ENCODE results near the gene RNF220. TPM values are rescaled to one million over a fixed set of nuclear protein-coding genes. Genes with fewer than 3 reads are reported as not detected.
A peak's percentile ranks its signal among the peaks of the same experiment; 100 is the strongest.

Gene RNF220
- total and polyA plus RNA-seq, 9 of the 15 experiments (the other 6 are each of a cell fraction or from before 2014, with no cell fraction given): 5.1 to 117 (median 66.9) TPM

DNA sequence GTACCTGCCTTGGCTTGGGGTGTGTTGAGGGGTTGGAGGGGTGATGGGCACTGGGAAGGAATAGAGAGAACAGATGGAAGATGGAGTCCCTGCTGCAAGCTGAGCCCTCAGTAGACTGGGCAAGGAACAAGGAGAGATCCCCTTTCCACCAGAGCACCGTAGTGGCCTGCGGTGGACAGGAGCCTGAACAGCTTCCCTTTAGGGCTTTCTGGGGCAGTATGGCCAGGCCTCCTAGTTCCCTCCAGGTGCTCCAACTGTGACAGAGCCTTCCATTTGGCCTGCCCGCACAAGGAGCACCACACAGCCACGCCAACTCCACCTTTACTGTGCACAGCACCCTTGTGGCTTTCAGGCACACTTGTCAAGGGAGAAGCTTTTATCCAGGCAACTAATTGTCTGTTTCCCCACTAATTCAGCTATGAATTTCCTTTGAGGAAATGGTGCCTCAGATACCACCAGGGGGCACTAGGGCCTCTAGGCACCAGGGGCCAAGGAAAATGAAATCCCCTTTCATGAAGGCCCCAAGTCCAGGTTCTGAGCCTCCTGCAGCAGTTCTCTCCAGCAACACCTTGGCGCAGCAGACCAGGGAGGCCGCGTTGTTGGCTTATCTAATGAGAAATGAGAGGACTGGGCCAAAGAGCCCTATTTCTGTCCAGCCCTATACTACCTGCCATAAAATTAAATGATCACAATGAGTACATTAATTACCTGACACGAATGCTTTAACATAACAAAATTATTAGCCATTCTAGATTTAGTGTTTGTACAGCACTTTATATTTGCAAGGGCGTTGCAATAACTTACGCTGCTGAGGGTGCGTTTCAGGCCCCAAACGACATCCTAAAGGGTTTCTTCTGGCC is 26.9 kb upstream of the RNF220 start (continued):
- TF ChIP-seq, protein P1, sequence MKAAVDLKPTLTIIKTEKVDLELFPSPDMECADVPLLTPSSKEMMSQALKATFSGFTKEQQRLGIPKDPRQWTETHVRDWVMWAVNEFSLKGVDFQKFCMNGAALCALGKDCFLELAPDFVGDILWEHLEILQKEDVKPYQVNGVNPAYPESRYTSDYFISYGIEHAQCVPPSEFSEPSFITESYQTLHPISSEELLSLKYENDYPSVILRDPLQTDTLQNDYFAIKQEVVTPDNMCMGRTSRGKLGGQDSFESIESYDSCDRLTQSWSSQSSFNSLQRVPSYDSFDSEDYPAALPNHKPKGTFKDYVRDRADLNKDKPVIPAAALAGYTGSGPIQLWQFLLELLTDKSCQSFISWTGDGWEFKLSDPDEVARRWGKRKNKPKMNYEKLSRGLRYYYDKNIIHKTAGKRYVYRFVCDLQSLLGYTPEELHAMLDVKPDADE (conservative IDR thresholded peaks at IDR 0.05; ENCODE audit: control insufficient read depth, low read depth, low read length): no peak
- TF ChIP-seq ZZZ3 (IDR thresholded peaks at IDR 0.05): no peak
- no peak for TF ChIP-seq HDAC3 (IDR thresholded peaks at IDR 0.05; ENCODE audit: borderline replicate concordance, partially characterized antibody)
- no peak for TF ChIP-seq GATA2 (CRISPR knock-in tag; IDR thresholded peaks at IDR 0.05)
- TF ChIP-seq ZNF436 (CRISPR knock-in tag; IDR thresholded peaks at IDR 0.05): no peak
- TF ChIP-seq, protein P2, sequence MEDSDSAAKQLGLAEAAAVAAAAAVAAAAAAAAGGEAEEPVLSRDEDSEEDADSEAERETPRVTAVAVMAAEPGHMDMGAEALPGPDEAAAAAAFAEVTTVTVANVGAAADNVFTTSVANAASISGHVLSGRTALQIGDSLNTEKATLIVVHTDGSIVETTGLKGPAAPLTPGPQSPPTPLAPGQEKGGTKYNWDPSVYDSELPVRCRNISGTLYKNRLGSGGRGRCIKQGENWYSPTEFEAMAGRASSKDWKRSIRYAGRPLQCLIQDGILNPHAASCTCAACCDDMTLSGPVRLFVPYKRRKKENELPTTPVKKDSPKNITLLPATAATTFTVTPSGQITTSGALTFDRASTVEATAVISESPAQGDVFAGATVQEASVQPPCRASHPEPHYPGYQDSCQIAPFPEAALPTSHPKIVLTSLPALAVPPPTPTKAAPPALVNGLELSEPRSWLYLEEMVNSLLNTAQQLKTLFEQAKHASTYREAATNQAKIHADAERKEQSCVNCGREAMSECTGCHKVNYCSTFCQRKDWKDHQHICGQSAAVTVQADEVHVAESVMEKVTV (CRISPR knock-in tag; IDR thresholded peaks at IDR 0.05): peak; percentile 77
- TF ChIP-seq RAD21 (CRISPR knock-in tag; conservative IDR thresholded peaks at IDR 0.05 in 1 of 2, IDR thresholded peaks at IDR 0.05 in 1 of 2): peak; percentile 83 to 95

All from K562 (cell line).